GM23338 (cell line): ENCODE measurements around the gene TCP11. TPM values are rescaled to one million over a fixed set of nuclear protein-coding genes. Genes with fewer than 3 reads are reported as not detected.

Experiments used
- ATAC-seq: fragments of 200-7000 bp; cut with Tn5 transposase; 3 replicates; pipeline ENCODE4 v1.9.1; 2020
- DNase-seq: peaks from one replicate; pipeline ENCODE4 v3.0.0-alpha.2; 2015; ENCODE audit warnings: low spot score
- H2AFZ ChIP-seq: fragments of 200-600 bp; sonication (generic); 2 replicates; pipeline ENCODE4 v1.8.0; 2016; ENCODE audit warnings: antibody characterized with exemption, mild to moderate bottlenecking, moderate library complexity
- H3F3A ChIP-seq: fragments of 200-600 bp; sonication (generic); replicated peaks from 2 replicates; pipeline ENCODE4 v1.8.0; 2017; ENCODE audit warnings: antibody characterized with exemption, mixed run types, low read depth
- H3K27ac ChIP-seq: fragments of 200-600 bp; sonication (generic); 2 replicates; pipeline ENCODE4 v1.6.1; 2016; ENCODE audit warnings: low read depth
- H3K27me3 ChIP-seq: fragments of 200-600 bp; sonication (generic); 2 replicates; pipeline ENCODE4 v1.8.0; 2016; ENCODE audit warnings: mild to moderate bottlenecking, mixed run types, moderate library complexity; ENCODE audit not compliant: insufficient read depth
- H3K36me3 ChIP-seq: fragments of 200-600 bp; sonication (generic); 2 replicates; pipeline ENCODE4 v1.8.0; 2016; ENCODE audit warnings: mild to moderate bottlenecking; ENCODE audit not compliant: insufficient read depth
- H3K4me1 ChIP-seq: fragments of 200-600 bp; sonication (generic); 2 replicates; pipeline ENCODE4 v1.8.0; 2016; ENCODE audit warnings: mild to moderate bottlenecking, moderate library complexity; ENCODE audit not compliant: insufficient read depth
- H3K4me2 ChIP-seq: fragments of 200-600 bp; sonication (generic); 2 replicates; pipeline ENCODE4 v1.7.1; 2017; ENCODE audit warnings: mixed run types
- H3K4me3 ChIP-seq: fragments of 200-600 bp; sonication (generic); 2 replicates; pipeline ENCODE4 v1.6.1; 2016; ENCODE audit warnings: mixed run types
- H3K79me2 ChIP-seq: fragments of 200-600 bp; sonication (generic); replicated peaks from 2 replicates; pipeline ENCODE4 v1.8.0; 2017; ENCODE audit warnings: mild to moderate bottlenecking; ENCODE audit not compliant: insufficient read depth
- H3K9me2 ChIP-seq: fragments of 200-600 bp; sonication (generic); 2 replicates; pipeline ENCODE4 v1.8.0; 2017; ENCODE audit not compliant: insufficient read depth
- H4K20me1 ChIP-seq: fragments of 200-600 bp; sonication (generic); replicated peaks from 2 replicates; pipeline ENCODE4 v1.8.0; 2017; ENCODE audit warnings: mild to moderate bottlenecking; ENCODE audit not compliant: insufficient read depth
- H3K27ac Mint-ChIP-seq: 2 replicates; pipeline ENCODE4 v1.8.0; 2020; ENCODE audit warnings: inconsistent platforms, mild to moderate bottlenecking, moderate library complexity, mixed read lengths
- H3K27me3 Mint-ChIP-seq: 3 replicates; pipeline ENCODE4 v1.8.0; 2022; ENCODE audit warnings: low read depth, mild to moderate bottlenecking, moderate library complexity, mixed read lengths, inconsistent platforms; ENCODE audit not compliant: insufficient read depth, poor library complexity
- H3K36me3 Mint-ChIP-seq: 3 replicates; pipeline ENCODE4 v1.8.0; 2021; ENCODE audit warnings: low read depth, mild to moderate bottlenecking, inconsistent platforms, moderate library complexity, mixed read lengths
- H3K4me1 Mint-ChIP-seq: 3 replicates; pipeline ENCODE4 v1.8.0; 2020; ENCODE audit warnings: mild to moderate bottlenecking, inconsistent platforms, mixed read lengths
- H3K4me3 Mint-ChIP-seq: 3 replicates; pipeline ENCODE4 v1.8.0; 2021; ENCODE audit warnings: moderate library complexity, mild to moderate bottlenecking, inconsistent platforms, mixed read lengths
- H3K9me3 Mint-ChIP-seq: 3 replicates; pipeline ENCODE4 v1.8.0; 2020; ENCODE audit warnings: moderate library complexity, mild to moderate bottlenecking, inconsistent platforms, mixed read lengths
- CREB1 ChIP-seq: fragments of 250-450 bp; sonication (Bioruptor Pico); IDR thresholded peaks from 2 replicates; pipeline ENCODE4 v1.5.0; 2020; ENCODE audit warnings: low read depth, mild to moderate bottlenecking, moderate library complexity
- CTCF ChIP-seq, 2 experiments: fragments of 200-600 bp in 1 of 2; sonication (generic) in 1 of 2; conservative IDR thresholded peaks; 2 replicates each; pipeline versions ENCODE4 v1.5.1 to v1.6.1; 2016 to 2017; ENCODE audit warnings: antibody characterized with exemption in 2 of 2, low read depth in 2 of 2, mild to moderate bottlenecking in 2 of 2, moderate library complexity in 1 of 2
- ETS1 ChIP-seq: IDR thresholded peaks from 2 replicates; pipeline ENCODE4 v1.6.1; 2016; ENCODE audit warnings: antibody characterized with exemption
- EZH2 ChIP-seq: fragments of 200-600 bp; sonication (generic); IDR thresholded peaks from one replicate; pipeline ENCODE4 v1.8.0; 2017; ENCODE audit warnings: antibody characterized with exemption, mild to moderate bottlenecking, low read depth; ENCODE audit not compliant: unreplicated experiment
- EZH2phosphoT487 ChIP-seq: fragments of 200-600 bp; sonication (generic); IDR thresholded peaks from one replicate; pipeline ENCODE4 v1.8.1; 2018; ENCODE audit warnings: antibody characterized with exemption; ENCODE audit not compliant: unreplicated experiment
- JUNB ChIP-seq: IDR thresholded peaks from one replicate; pipeline ENCODE4 v1.6.1; 2016; ENCODE audit warnings: antibody characterized with exemption; ENCODE audit not compliant: unreplicated experiment
- NANOG ChIP-seq: IDR thresholded peaks from 2 replicates; pipeline ENCODE4 v1.6.1; 2016; ENCODE audit warnings: antibody characterized with exemption, borderline replicate concordance
- POLR2AphosphoS5 ChIP-seq: IDR thresholded peaks from 2 replicates; pipeline ENCODE4 v1.6.1; 2016; ENCODE audit warnings: antibody characterized with exemption, low read depth
- REST ChIP-seq: IDR thresholded peaks from one replicate; pipeline ENCODE4 v1.6.1; 2018; ENCODE audit warnings: antibody characterized with exemption; ENCODE audit not compliant: unreplicated experiment
- STAT1 ChIP-seq: IDR thresholded peaks from one replicate; pipeline ENCODE4 v1.6.1; 2016; ENCODE audit warnings: antibody characterized with exemption; ENCODE audit not compliant: unreplicated experiment
- ZNF114 ChIP-seq: fragments of 250-450 bp; sonication (Bioruptor Pico); IDR thresholded peaks from 2 replicates; pipeline ENCODE4 v1.5.0; 2020; ENCODE audit warnings: mild to moderate bottlenecking, moderate library complexity
- ZNF331 ChIP-seq: fragments of 250-450 bp; sonication (Bioruptor Pico); IDR thresholded peaks from 2 replicates; pipeline ENCODE4 v1.5.0; 2020; ENCODE audit warnings: low read depth, mild to moderate bottlenecking, moderate library complexity
- polyA plus RNA-seq: library from polyadenylated mRNA; unstranded; fragments of >200 nt; fragmentation: Nextera tagmentation; extraction: Ambion mirVana; gene quantifications from 2 replicates; pipeline ENCODE4 v1.2.1, GENCODE V29; 2016
- total RNA-seq: library from RNA; depleted of rRNA; stranded (reverse); fragments of >200 nt; shearing (Covaris generic); gene quantifications from 2 replicates; pipeline ENCODE4 v1.2.3, GENCODE V29; 2014
- TF ChIP-seq, protein P1 (sequence below): fragments of 250-450 bp; sonication (Bioruptor Pico); IDR thresholded peaks from 2 replicates; pipeline ENCODE4 v1.5.0; 2020; ENCODE audit warnings: mild to moderate bottlenecking, moderate library complexity

TCP11 gene
- total and polyA plus RNA-seq, 2 experiments from 2014 or later: not detected

- no peak for ATAC-seq
Observed at GRCh38 chr6:35145757-35146156, 4.6 kb upstream of the TCP11 start.

More at GRCh38 chr6:35145757-35146156, 4.6 kb upstream of the TCP11 start:
- H3K9me3 Mint-ChIP-seq: no peaks in the 10 kb centered on the region; the same call in 2 of the 3 replicates
- no peak overlapping the region for H3K4me3 Mint-ChIP-seq
- no peak for DNase-seq
- no peaks in the 10 kb centered on the region for H3K79me2 ChIP-seq
- no peak overlapping the region for H2AFZ ChIP-seq
- H3K4me2 ChIP-seq: no peak overlapping the region
- H3K27ac Mint-ChIP-seq: no peak overlapping the region
- H3K4me1 ChIP-seq: peaks cover 23% of the 10 kb centered on the region
- H3K4me1 Mint-ChIP-seq: peaks cover 38% of the 10 kb centered on the region
- no peaks in the 10 kb centered on the region for H3K36me3 Mint-ChIP-seq
- no peaks in the 10 kb centered on the region; the same call in 1 of the 2 replicates for H3F3A ChIP-seq
- no peaks in the 10 kb centered on the region for H3K36me3 ChIP-seq
- peaks cover 60% of the 10 kb centered on the region for H3K27me3 ChIP-seq
- H4K20me1 ChIP-seq: 0 out of 2 replicates have a peak, but pooled peaks cover 3% of the 10 kb centered on the region
- H3K9me2 ChIP-seq: no peaks in the 10 kb centered on the region
- no peak overlapping the region for H3K4me3 ChIP-seq
- no peak overlapping the region for H3K27ac ChIP-seq
- TF ChIP-seq POLR2AphosphoS5 (no peak), ETS1 (no peak), STAT1 (no peak), JUNB (no peak), EZH2phosphoT487 (no peak), NANOG (no peak), CREB1 (no peak), CTCF (conservative IDR thresholded peaks at IDR 0.05; ENCODE audit: low read depth in 2 of 2) (no peak), ZNF114 (CRISPR knock-in tag) (no peak), ZNF331 (no peak), EZH2 (no peak), REST (no peak)
- TF ChIP-seq, protein P1, sequence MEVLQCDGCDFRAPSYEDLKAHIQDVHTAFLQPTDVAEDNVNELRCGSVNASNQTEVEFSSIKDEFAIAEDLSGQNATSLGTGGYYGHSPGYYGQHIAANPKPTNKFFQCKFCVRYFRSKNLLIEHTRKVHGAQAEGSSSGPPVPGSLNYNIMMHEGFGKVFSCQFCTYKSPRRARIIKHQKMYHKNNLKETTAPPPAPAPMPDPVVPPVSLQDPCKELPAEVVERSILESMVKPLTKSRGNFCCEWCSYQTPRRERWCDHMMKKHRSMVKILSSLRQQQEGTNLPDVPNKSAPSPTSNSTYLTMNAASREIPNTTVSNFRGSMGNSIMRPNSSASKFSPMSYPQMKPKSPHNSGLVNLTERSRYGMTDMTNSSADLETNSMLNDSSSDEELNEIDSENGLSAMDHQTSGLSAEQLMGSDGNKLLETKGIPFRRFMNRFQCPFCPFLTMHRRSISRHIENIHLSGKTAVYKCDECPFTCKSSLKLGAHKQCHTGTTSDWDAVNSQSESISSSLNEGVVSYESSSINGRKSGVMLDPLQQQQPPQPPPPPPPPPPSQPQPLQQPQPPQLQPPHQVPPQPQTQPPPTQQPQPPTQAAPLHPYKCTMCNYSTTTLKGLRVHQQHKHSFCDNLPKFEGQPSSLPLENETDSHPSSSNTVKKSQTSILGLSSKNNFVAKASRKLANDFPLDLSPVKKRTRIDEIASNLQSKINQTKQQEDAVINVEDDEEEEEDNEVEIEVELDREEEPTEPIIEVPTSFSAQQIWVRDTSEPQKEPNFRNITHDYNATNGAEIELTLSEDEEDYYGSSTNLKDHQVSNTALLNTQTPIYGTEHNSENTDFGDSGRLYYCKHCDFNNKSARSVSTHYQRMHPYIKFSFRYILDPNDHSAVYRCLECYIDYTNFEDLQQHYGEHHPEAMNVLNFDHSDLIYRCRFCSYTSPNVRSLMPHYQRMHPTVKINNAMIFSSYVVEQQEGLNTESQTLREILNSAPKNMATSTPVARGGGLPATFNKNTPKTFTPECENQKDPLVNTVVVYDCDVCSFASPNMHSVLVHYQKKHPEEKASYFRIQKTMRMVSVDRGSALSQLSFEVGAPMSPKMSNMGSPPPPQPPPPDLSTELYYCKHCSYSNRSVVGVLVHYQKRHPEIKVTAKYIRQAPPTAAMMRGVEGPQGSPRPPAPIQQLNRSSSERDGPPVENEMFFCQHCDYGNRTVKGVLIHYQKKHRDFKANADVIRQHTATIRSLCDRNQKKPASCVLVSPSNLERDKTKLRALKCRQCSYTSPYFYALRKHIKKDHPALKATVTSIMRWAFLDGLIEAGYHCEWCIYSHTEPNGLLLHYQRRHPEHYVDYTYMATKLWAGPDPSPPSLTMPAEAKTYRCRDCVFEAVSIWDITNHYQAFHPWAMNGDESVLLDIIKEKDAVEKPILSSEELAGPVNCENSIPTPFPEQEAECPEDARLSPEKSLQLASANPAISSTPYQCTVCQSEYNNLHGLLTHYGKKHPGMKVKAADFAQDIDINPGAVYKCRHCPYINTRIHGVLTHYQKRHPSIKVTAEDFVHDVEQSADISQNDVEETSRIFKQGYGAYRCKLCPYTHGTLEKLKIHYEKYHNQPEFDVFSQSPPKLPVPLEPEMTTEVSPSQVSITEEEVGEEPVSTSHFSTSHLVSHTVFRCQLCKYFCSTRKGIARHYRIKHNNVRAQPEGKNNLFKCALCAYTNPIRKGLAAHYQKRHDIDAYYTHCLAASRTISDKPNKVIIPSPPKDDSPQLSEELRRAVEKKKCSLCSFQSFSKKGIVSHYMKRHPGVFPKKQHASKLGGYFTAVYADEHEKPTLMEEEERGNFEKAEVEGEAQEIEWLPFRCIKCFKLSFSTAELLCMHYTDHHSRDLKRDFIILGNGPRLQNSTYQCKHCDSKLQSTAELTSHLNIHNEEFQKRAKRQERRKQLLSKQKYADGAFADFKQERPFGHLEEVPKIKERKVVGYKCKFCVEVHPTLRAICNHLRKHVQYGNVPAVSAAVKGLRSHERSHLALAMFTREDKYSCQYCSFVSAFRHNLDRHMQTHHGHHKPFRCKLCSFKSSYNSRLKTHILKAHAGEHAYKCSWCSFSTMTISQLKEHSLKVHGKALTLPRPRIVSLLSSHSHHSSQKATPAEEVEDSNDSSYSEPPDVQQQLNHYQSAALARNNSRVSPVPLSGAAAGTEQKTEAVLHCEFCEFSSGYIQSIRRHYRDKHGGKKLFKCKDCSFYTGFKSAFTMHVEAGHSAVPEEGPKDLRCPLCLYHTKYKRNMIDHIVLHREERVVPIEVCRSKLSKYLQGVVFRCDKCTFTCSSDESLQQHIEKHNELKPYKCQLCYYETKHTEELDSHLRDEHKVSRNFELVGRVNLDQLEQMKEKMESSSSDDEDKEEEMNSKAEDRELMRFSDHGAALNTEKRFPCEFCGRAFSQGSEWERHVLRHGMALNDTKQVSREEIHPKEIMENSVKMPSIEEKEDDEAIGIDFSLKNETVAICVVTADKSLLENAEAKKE: no peak
- peaks cover 33% of the 10 kb centered on the region for H3K27me3 Mint-ChIP-seq
